ENCODE data around the gene RNF150.

DNA sequence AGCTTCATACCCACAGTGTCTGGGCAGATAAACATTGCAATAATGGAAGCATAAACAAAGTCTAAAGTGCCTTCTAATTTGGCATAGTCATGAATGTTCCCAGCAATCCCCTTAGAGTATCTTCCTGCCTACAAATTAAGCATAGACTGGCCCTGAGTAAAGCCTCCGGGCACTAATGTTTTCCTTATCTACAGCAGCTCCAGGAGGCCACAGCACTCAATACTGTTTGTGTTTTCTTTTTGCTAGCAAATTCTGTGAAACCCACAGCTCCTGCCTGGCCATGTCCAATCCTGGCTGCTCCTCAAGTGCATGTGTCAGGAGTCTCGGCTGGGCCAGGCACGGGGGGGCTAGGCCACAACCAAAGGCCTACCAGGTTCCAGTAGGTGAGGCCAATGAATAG is 274.4 kb downstream of the RNF150 start:
- TF ChIP-seq, protein P1, sequence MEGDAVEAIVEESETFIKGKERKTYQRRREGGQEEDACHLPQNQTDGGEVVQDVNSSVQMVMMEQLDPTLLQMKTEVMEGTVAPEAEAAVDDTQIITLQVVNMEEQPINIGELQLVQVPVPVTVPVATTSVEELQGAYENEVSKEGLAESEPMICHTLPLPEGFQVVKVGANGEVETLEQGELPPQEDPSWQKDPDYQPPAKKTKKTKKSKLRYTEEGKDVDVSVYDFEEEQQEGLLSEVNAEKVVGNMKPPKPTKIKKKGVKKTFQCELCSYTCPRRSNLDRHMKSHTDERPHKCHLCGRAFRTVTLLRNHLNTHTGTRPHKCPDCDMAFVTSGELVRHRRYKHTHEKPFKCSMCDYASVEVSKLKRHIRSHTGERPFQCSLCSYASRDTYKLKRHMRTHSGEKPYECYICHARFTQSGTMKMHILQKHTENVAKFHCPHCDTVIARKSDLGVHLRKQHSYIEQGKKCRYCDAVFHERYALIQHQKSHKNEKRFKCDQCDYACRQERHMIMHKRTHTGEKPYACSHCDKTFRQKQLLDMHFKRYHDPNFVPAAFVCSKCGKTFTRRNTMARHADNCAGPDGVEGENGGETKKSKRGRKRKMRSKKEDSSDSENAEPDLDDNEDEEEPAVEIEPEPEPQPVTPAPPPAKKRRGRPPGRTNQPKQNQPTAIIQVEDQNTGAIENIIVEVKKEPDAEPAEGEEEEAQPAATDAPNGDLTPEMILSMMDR (IDR thresholded peaks at IDR 0.05), result no peak
- no peak for TF ChIP-seq EP300 (IDR thresholded peaks at IDR 0.05)
- no peak for TF ChIP-seq POLR2A (IDR thresholded peaks at IDR 0.05)

All from stomach (tissue), 4 donors.